Endothelial cell of umbilical vein (primary cell): ENCODE results near the gene TEF. TPM values are rescaled to one million over a fixed set of nuclear protein-coding genes. Genes with fewer than 3 reads are reported as not detected.

Experiments
- BruUV-seq: library from RNA; stranded (reverse); fragments of 400-500 nt; replicated peaks from 2 replicates; lab custom pipeline; 2021; lab: Mats Ljungman, UMichigan
- CTCF ChIA-PET: fragments of 300-600, 350-600 bp; sonication (Branson Sonifier 250); formaldehyde crosslinking; loops from one replicate; lab custom pipeline; 2021; ENCODE audit warnings: antibody characterized with exemption, inconsistent platforms; lab: Charles Lee
- POLR2A ChIA-PET: fragments of 300-600, 350-600 bp; sonication (Branson Sonifier 250); formaldehyde crosslinking; loops from one replicate; lab custom pipeline; 2021; ENCODE audit warnings: antibody characterized with exemption, inconsistent platforms; lab: Charles Lee
- DNase-seq: peaks from one replicate; pipeline ENCODE4 v3.0.0-alpha.2; 2011; ENCODE audit warnings: low read depth, low spot score
- FAIRE-seq: peaks from 2 replicates; lab custom pipeline; 2011; peaks lifted over from hg19 to GRCh38; lab: Jason Lieb, UNC
- H2AFZ ChIP-seq: 2 replicates; pipeline ENCODE4 v1.6.0; 2012; ENCODE audit warnings: low read depth, low read length, control low read depth, inconsistent platforms
- H3K27ac ChIP-seq: 2 replicates; pipeline ENCODE4 v1.5.1; 2011; ENCODE audit warnings: low read depth, mild to moderate bottlenecking, control low read depth, low read length, moderate library complexity; ENCODE audit not compliant: insufficient read depth
- H3K27me3 ChIP-seq, 2 experiments: 2 replicates each; pipeline versions ENCODE4 v1.6.0 to v1.6.1; 2011; ENCODE audit warnings: low read length in 2 of 2, mixed read lengths in 1 of 2; ENCODE audit not compliant: control insufficient read depth in 2 of 2, insufficient read depth in 2 of 2
- H3K36me3 ChIP-seq, 2 experiments: 2 replicates in 1 of 2; 3 replicates in 1 of 2; pipeline ENCODE4 v1.5.1; 2011; ENCODE audit warnings: low read length in 2 of 2, mild to moderate bottlenecking in 1 of 2, moderate library complexity in 1 of 2; ENCODE audit not compliant: control insufficient read depth in 2 of 2, insufficient read depth in 2 of 2; ENCODE audit errors: extremely low read depth in 1 of 2
- H3K4me1 ChIP-seq: 3 replicates; pipeline ENCODE4 v1.5.1; 2011; ENCODE audit warnings: mild to moderate bottlenecking, low read length; ENCODE audit not compliant: control insufficient read depth, insufficient read depth; ENCODE audit errors: extremely low read depth
- H3K4me2 ChIP-seq: 2 replicates; pipeline ENCODE4 v1.6.1; 2011; ENCODE audit warnings: low read length, control low read depth, mixed read lengths; ENCODE audit not compliant: insufficient read depth
- H3K4me3 ChIP-seq, 3 experiments: fragments of 200-600 bp in 1 of 3; sonication (generic), shearing (Covaris generic) in 1 of 3; replicated peaks in 1 of 3; 2 replicates each; pipeline ENCODE4 v1.5.1; 2011 to 2016; ENCODE audit warnings: control low read depth in 3 of 3, low read length in 3 of 3, mild to moderate bottlenecking in 2 of 3, inconsistent platforms in 1 of 3, low read depth in 1 of 3, moderate library complexity in 1 of 3; ENCODE audit not compliant: insufficient read depth in 1 of 3
- H3K79me2 ChIP-seq: 2 replicates; pipeline ENCODE4 v1.6.0; 2012; ENCODE audit warnings: low read length, inconsistent platforms; ENCODE audit not compliant: control insufficient read depth, insufficient read depth
- H3K9ac ChIP-seq: replicated peaks from 2 replicates; pipeline ENCODE3; 2011; ENCODE audit warnings: low read length, control low read depth; ENCODE audit not compliant: insufficient read depth; ENCODE audit errors: extremely low read depth
- H3K9me1 ChIP-seq: replicated peaks from 3 replicates; pipeline ENCODE4 v1.6.0; 2011; ENCODE audit warnings: mild to moderate bottlenecking, low read length; ENCODE audit not compliant: control insufficient read depth, insufficient read depth; ENCODE audit errors: extremely low read depth
- H3K9me3 ChIP-seq: replicated peaks from 2 replicates; pipeline ENCODE4 v1.5.1; 2012; ENCODE audit warnings: low read length, inconsistent platforms; ENCODE audit not compliant: control insufficient read depth, insufficient read depth
- H4K20me1 ChIP-seq: replicated peaks from 2 replicates; pipeline ENCODE3; 2011; ENCODE audit warnings: mild to moderate bottlenecking, low read length; ENCODE audit not compliant: control insufficient read depth, insufficient read depth; ENCODE audit errors: extremely low read depth
- CTCF ChIP-seq, 2 donors: IDR thresholded peaks; 1 replicate in 1 of 2; 2 replicates in 1 of 2; pipeline ENCODE4 v1.5.1; 2011; ENCODE audit warnings: low read length in 2 of 2, mild to moderate bottlenecking in 2 of 2, moderate library complexity in 2 of 2, control low read depth in 1 of 2, inconsistent platforms in 1 of 2, low read depth in 1 of 2; ENCODE audit not compliant: insufficient read depth in 1 of 2; ENCODE audit errors: extremely low read depth in 1 of 2
- EZH2 ChIP-seq: IDR thresholded peaks from 2 replicates; pipeline ENCODE4 v1.6.1; 2012; ENCODE audit warnings: borderline replicate concordance, low read depth, mild to moderate bottlenecking, moderate library complexity, low read length, inconsistent platforms; ENCODE audit not compliant: severe bottlenecking
- FOS ChIP-seq: IDR thresholded peaks from 2 replicates; pipeline ENCODE4 v1.6.1; 2011; ENCODE audit warnings: mild to moderate bottlenecking, low read length, moderate library complexity, borderline replicate concordance; ENCODE audit not compliant: insufficient read depth
- GATA2 ChIP-seq: IDR thresholded peaks from 2 replicates; pipeline ENCODE4 v1.7.0; 2011; ENCODE audit warnings: low read depth, mild to moderate bottlenecking, moderate library complexity, mixed read lengths, low read length; ENCODE audit not compliant: insufficient read length, insufficient read depth
- JUN ChIP-seq: IDR thresholded peaks from 2 replicates; pipeline ENCODE4 v1.6.1; 2011; ENCODE audit warnings: borderline replicate concordance, low read depth; ENCODE audit not compliant: insufficient read length, insufficient read depth
- MAX ChIP-seq: IDR thresholded peaks from 2 replicates; pipeline ENCODE4 v1.6.1; 2011; ENCODE audit not compliant: insufficient read depth, insufficient read length
- MYC ChIP-seq: IDR thresholded peaks from one replicate; pipeline ENCODE4 v1.6.1; 2011; ENCODE audit warnings: mild to moderate bottlenecking, low read depth, low read length
- POLR2A ChIP-seq: IDR thresholded peaks from 2 replicates; pipeline ENCODE4 v1.6.1; 2012; ENCODE audit warnings: low read depth, mild to moderate bottlenecking, control low read depth, low read length
- POLR2AphosphoS5 ChIP-seq: IDR thresholded peaks from 2 replicates; pipeline ENCODE4 v1.6.1; 2012; ENCODE audit warnings: low read depth, mild to moderate bottlenecking, control low read depth, low read length, moderate library complexity; ENCODE audit not compliant: insufficient read depth
- dilution Hi-C: fragments of 300-500 bp; cut with MboI; formaldehyde crosslinking; loops from one replicate; pipeline ENCODE4 v1.15.0; 2019; ENCODE audit warnings: low sequenced_read_pairs; ENCODE audit not compliant: extremely low pct_ligation_motif_present
- intact Hi-C: fragments of 100-400 bp; cut with micrococcal nuclease; formaldehyde crosslinking; loops from one replicate; pipeline ENCODE4 v1.10.0; 2022
- polyA plus RNA-seq, 4 experiments: library from polyadenylated mRNA; depleted of rRNA in 3 of 4; stranded (reverse) in 3 of 4; unstranded in 1 of 4; fragments of >200 nt; gene quantifications; 2 replicates each; pipeline versions ENCODE4 v1.2.1 to v1.2.3, GENCODE V29; 2011 to 2012; ENCODE audit warnings: missing spikeins in 1 of 4
- total RNA-seq: library from RNA; stranded (reverse); gene quantifications from 2 replicates; pipeline ENCODE4 v1.2.3, GENCODE V29; 2021

Gene TEF
- total and polyA plus RNA-seq, 2 donors (not counting 3 experiments of a cell fraction or from before 2014, with no cell fraction given): 2.2 to 4.0 TPM

GRCh38 chr22:41350087-41350486, 31.7 kb upstream of the TEF start:
- FAIRE-seq (no peak), DNase-seq (no peak)
- H3K9me3 ChIP-seq: no peaks in the 10 kb centered on the region
- H3K4me2 ChIP-seq: no peak overlapping the region
- intact Hi-C loops: no loop called here
- H3K4me3 ChIP-seq: no peak overlapping the region
- ChIA-PET CTCF (no interaction called here), POLR2A (no interaction called here)
- TF ChIP-seq POLR2A (no peak), MYC (no peak), FOS (no peak), JUN (no peak), GATA2 (no peak), CTCF (IDR thresholded peaks at IDR 0.05; ENCODE audit: extremely low read depth in 1 of 2, insufficient read depth in 1 of 2, low read depth in 1 of 2, low read length in 2 of 2) (no peak), MAX (no peak), POLR2AphosphoS5 (no peak), EZH2 (no peak)
- peaks cover 10 to 76% of the 10 kb centered on the region in 2 experiments for H3K36me3 ChIP-seq
- no peak overlapping the region for H3K27ac ChIP-seq
- no peaks in the 10 kb centered on the region for H4K20me1 ChIP-seq
- dilution Hi-C loops: no loop called here
- H3K4me1 ChIP-seq: no peaks in the 10 kb centered on the region
- no peaks in the 10 kb centered on the region for H3K79me2 ChIP-seq
- no TSS peak for BruUV-seq
- H3K9ac ChIP-seq: no peak overlapping the region
- no peaks in the 10 kb centered on the region for H3K9me1 ChIP-seq
- no peak overlapping the region for H2AFZ ChIP-seq
- H3K27me3 ChIP-seq: no peaks in the 10 kb centered on the region
